ENCODE results near the gene DNAI1.
"Not testable (repeated sequence)": the region's sequence is repeated elsewhere in the genome, so short reads cannot be mapped to it uniquely, and the experiment has no call there.

Gene DNAI1

DNA sequence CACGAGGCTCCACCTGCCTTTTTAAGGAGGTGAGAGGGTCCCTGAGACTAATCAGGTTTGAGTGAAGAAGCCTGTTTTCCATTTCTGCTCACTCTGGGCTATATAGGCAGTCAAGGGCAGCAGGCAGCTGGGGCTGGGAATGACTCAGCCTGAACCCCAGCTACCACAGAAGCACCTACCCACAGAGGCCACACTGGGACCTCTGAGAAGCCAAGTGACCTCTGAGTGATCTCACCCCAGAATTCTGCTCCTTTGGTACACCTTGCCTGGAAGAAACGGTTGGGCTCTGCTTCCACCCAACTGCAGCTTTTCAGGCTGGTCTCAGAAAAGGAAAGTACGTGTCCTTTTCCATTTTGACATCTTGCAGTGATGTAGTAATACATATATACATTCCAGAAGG, 7.1 kb upstream of the DNAI1 start:
- no peak for DNase-seq

GRCh38 chr9:34452568-34452967, 6.0 kb upstream of the DNAI1 start:
- DNase-seq: no peak

DNA sequence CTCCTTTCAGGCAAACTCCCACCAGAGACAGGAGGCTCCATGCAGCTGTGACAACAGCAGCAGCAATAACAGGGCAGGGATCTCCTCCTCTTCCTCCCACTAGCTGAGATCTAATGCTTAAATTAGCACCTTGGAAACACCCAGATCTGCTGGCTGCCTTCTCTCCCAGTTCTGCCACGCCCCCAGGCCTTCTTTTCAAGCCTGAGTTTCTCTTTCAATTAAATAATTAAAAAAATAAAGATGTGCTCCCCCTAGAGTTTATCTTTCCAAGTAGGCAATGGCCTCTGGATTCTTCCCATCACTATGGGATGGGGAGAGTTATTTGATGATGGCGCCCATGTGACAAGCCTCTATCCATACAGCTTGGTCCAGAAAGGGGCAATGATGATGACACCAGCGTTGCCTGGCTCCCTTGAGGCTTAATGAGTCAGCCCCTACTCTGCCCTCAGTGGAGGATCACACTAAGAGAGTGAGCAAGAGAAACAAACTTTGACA, 4.0 kb upstream of the DNAI1 start:
- no peak for DNase-seq

DNA sequence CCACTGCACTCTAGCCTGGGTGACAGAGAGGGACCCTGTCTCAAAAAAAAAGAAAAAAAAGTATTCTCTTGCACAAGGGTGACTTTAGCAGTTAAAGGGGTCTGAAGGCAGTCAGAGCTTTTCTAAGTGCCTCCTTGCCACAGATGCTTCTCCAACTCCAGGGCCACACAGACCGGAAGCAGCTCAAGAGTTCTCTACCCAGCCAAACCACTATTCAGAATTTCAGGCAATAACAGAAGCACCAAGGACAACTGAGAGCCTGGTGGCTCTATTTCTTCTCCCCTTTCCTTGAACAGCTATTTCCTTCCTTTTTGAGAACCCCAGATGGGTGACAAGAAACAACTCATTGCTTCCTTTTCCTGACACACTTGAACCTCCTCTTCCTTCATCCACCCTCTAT, 2.5 kb upstream of the DNAI1 start:
- no peak for DNase-seq

- DNase-seq: no peak
Observed at GRCh38 chr9:34456746-34457145, 1.9 kb upstream of the DNAI1 start.

GRCh38 chr9:34457266-34458012, 1.2 kb upstream of the DNAI1 start:
- no peak for DNase-seq

DNA sequence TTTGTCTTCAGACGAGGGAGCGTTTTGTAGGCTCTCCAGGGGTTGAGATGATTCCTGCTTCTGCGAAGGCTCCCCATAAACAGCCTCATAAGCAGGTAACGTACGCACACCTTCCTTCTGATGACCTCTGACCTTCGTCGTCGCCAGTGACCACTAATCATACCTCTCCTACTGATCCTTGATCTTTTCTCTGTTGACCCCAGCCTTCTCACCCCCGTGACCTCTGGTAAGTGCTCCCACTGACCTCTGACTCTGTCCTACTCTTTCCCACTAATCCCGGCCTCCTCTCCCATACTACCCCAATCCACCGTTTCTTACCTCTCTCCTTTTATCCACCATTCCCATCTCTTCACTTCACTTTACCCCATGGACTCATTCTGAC, 345 bp downstream of the DNAI1 start:
- no peak for DNase-seq

- no peak for DNase-seq
Observed at GRCh38 chr9:34459356-34459755, 751 bp downstream of the DNAI1 start.

- no peak for DNase-seq
Observed at GRCh38 chr9:34459941-34460340, 1.3 kb downstream of the DNAI1 start.

DNA sequence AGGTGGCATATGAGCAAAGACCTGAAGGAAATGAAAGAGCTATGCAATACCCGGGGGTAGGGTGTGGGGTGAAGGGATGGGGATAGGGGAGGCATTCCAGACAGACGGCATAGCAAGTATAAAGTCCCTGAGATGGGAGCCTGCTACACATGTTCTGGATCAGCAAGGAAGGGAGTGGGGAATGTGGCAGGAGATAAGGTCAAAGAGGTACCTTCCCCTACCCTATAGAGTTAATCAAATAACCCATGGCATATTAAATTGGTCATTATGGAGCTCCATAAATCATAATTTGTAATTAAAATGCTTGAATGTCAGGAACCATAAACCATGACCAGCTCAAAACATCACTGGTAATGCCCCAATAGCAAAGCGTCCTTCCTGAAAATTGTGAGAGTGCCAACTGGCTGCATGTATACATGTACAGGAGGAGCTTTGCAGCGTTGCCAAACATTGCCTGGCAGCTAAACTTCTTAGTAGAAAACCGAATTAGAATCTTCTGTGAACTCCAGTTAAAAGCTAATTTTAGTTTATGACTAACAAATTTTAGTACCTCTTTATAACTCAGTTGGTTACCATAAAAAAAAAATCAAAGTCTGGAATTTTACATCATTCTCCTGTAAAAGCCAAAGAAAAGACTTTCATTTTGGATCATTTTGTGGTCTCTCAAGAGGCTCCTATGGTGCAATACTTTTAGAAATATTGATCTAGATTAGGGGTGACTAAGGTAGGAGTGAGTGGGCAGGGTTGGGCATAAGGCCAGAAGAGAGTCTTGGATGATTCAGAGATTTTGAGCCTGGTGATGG, 4.7 kb downstream of the DNAI1 start:
- DNase-seq: no peak

DNA sequence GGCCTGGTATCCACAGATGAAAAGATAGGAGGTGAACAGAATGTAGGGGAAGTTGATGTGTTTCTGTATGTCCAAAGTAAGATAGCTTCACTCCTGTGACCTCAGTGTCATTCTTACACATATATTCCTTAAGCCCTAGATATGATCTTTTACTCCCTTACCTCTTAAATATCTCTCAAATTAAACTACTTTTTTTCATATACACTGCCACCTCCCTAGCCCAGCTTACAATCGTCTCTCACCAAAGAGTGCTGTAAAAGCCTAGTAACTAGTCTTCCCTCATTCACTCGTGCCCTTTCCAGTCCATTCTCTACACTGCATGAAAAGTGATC, 5.3 kb downstream of the DNAI1 start:
- DNase-seq: no peak

DNA sequence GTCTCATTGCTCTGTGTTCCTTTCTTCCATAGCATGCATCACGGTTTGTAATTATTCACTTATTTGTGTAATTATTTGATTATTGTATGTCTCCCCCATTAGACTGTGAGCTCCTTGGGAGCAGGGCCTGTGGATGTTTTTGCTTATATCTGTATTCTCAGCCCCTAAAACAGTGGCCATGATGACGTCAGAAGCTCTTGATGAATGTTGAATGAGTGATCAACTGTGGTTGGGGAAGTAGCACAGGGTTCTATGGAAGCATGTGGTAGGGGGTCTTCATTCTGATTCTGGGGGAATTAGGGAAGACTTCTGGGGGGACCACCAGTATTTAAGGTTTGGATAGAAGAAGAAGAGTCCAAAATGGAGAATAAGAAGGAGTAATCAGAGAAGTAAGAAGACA, 6.0 kb downstream of the DNAI1 start:
- DNase-seq: no peak

DNA sequence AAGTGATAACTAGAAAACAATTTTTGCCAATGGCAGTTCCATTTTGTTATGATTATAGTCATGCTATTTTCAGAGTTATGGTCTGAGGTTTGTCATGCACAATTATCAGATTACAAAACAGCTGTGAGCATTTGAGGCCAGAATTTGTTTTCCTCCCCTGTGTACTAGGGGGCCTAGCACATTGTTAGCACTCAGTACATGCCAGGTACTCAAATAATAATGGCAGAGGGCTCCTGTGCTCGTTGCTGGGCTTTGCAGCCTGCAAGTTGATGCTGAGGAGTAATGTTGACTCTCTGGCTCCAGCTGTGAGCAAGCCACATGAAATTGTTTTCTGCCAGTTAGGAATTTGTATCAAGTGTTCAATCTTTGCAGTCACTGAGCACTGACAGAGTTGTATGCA, 6.9 kb downstream of the DNAI1 start:
- DNase-seq: no peak

DNA sequence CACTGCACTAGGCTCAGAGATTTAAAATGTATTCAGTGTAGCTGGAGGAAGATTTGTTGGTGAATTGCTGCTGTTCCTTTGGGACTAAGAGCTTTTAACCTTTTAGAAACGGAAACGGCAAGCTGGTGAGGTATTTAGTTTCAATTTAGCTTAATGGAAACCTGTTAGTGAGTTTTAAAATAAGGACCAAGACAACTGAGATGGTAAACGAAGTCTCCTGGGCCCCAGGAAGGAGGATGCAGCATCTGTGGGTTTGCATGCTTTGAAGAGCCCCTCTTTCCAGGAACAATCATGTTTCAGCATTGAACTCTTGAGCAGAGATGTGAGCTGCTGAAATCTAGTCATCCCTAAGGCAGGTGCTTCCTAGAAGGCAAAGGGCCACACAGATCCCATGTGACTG, 16.5 kb downstream of the DNAI1 start:
- no peak for DNase-seq

DNA sequence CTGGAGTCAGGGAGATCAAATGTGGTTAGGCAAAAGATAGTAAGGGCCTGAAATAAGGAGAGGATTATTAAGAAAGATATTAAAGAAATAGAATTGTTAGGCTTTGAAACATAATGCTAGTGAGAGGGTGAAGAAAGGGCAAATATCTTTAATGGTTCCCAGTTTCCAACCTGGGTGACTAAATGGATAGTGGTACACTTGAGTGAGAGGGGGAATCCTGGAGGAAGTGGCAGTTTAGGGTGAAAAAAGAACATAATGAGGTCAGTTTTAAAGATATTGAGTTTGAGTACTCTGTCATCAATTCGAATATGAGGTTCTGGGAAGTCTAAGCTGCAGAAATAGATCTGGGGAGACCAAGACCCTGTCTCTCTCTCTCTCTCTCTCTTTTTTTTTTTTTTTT, 18.9 kb downstream of the DNAI1 start:
- no peak for DNase-seq

DNA sequence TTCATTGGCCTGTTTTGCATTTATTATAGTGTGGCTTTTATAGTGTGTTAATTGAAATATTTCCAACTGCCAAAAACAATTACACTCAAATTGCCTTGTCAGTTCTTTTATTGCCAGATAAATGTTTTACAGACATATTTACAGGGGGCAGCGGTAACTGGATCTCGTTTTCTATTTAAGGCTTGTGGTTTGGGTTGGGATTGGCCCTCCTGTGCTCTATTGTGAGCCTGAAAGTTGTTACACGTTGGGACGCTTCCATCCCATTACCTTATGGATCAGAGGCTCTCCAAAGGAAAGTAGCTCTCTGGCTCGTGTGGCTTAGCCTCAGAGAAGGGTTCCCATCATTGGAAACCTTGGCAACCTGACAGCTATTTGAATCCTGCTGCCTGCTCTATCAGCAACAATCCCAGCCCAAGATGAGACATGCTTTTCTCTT, 20.8 kb downstream of the DNAI1 start:
- DNase-seq: no peak

DNA sequence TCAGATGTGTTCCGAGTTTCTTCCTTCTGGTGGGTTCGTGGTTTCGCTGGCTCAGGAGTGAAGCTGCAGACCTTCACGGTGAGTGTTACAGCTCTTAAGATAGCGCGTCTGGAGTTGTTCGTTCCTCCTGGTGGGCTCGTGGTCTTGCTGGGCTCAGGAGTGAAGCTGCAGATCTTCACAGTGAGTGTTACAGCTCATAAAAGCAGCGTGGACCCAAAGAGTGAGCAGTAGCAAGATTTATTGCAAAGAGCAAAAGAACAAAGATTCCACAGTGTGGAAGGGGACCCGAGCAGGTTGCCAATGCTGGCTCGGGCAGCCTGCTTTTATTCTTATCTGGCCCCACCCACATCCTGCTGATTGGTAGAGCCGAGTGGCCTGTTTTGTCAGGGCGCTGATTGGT, 23.0 kb downstream of the DNAI1 start:
- not testable (repeated sequence) for DNase-seq

DNA sequence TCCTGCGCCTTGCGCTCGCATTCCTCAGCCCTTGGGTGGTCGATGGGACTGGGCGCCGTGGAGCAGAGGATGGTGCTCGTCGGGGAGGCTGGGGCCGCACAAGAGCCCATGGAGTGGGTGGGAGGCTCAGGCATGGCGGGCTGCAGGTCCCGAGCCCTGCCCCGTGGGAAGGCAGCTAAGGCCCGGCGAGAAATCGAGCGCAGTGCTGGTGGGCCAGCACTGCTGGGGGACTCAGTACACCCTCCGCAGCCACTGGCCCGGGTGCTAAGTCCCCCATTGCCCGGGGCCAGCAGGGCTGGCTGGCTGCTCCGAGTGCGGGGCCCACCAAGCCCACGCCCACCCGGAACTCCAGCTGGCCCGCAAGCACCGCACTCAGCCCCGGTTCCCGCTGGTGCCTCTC, 24.1 kb downstream of the DNAI1 start:
- DNase-seq: not testable (repeated sequence)

DNA sequence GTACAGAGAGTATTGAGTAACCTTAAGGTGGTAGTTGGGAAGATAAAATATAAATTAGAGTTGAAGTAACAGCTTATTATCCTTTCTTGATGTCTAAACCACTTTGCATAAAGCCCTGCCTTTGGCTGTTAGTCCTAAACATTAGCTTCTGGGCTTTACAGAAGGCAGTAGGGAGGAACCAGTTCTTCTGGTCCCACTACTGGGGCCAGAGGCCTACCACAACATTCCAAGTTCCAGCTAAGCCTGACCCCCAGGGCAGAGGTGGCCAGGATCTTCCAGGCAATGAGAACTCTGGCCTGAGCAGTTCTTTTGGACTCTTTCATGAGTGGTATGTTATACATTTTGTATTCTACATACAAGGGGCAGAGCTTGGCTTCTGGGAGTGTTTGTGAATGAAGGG, 26.1 kb downstream of the DNAI1 start:
- no peak for DNase-seq

DNA sequence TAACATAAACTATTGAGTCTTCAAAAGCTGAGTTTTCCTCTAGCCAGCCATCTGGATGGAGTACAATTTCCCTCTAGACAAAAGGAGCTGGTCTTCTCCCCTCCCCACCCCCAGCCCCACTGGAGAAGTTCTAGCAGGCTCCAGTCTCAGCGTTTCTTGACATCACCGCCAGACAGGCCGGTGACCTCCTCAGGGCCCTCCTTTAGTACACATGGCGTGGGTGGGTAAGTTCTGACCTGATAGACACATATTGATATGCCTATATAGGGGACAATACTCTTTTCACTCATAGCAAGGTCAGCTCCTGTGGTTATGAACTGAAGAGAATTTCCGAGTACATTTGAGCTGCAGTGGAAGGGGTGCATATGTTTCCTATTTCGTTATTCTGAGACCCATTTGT, 27.2 kb downstream of the DNAI1 start:
- no peak for DNase-seq

- no peak for DNase-seq
Observed at GRCh38 chr9:34486572-34486971, 28.0 kb downstream of the DNAI1 start.

DNA sequence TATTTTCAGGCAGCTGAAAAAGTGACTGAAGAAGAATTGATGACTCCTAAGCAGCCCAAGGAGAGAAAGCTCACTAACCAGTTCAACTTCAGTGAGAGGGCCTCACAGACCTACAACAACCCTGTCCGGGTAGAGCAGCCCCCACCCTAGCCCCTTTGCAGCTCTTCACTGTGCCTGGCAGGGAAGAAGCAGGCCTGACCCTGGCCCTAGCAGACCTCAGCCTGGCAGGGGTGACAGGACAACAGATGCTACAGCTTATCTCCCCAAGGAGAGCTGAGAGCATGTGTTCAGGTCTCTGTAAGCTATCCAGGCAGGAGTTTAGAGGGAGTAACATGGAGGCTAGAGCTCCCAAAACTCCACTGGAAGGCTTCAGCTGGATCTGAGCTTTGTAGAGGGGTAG, 31.8 kb downstream of the DNAI1 start:
- no peak for DNase-seq

DNA sequence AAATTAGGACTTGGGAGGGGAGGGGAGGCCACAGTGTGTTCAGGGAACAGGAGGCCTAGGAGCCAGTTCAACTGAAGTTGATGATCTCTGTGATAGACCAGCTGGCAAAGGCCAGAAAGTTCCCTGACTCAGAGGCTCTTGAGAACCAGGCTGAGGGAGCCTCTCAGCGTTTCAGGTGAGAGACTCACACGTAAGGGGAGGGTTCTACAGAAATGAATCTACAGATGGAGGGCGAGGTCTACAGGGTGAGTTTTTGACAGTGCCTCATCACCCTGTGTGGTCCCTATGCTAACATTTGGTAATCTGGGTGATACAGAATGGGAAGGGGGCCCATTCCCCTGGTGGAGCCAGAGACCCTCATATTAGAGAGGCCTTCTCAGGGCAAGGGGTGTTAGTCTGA, 32.2 kb downstream of the DNAI1 start:
- no peak for DNase-seq

- DNase-seq: no peak
Observed at GRCh38 chr9:34491596-34491995, 33.0 kb downstream of the DNAI1 start.

DNA sequence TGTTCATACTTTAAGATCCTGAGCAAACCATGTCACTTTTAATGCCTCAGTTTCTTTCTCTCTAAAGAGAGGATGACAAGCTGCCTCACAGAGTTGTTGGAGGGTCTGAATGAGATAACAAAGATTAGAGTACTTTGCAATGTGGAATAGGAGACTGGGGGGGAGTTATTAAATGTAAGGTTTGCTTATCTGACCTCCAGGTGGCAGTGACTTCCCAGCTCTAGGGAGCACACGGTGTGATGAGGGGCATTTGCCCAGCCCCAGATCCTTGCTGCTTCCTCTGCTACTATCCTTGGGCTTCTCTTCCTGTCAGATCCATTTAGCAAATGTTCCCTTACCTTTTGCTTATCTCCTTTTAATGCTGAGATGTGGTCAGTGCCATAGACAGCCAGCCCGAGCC, 33.4 kb downstream of the DNAI1 start:
- no peak for DNase-seq

Measured in CD4-positive, alpha-beta T cell treated with Interleukin-4 for 4 hours (primary cell).